A549 (cell line): Measurements from ENCODE around the gene EPC2. TPM values are rescaled to one million over a fixed set of nuclear protein-coding genes. Genes with fewer than 3 reads are reported as not detected.

Source experiments
- ATAC-seq, 2 experiments: fragments of 200-7000 bp in 1 of 2; fragments of >200 bp in 1 of 2; cut with Nextera tagmentation in 1 of 2; cut with Tn5 transposase in 1 of 2; 3 replicates each; pipeline versions ENCODE4 v1.8.0 to v1.9.1; 2018 to 2020; ENCODE audit warnings: mild to moderate bottlenecking in 1 of 2, moderate library complexity in 1 of 2
- CTCF ChIA-PET: fragments of 300-600 bp; sonication (Branson Sonifier 250); formaldehyde crosslinking; extraction: SDS; loops from one replicate; lab custom pipeline; 2021; ENCODE audit warnings: antibody characterized with exemption, inconsistent platforms; lab: Yijun Ruan, JAX
- POLR2A ChIA-PET: fragments of 350-600 bp; formaldehyde crosslinking; extraction: SDS; loops from one replicate; lab custom pipeline; 2021; ENCODE audit warnings: antibody characterized with exemption, inconsistent platforms; lab: Yijun Ruan, JAX
- DNase-seq, 2 experiments: peaks; one replicate each; pipeline versions ENCODE4 v3.0.0 to v3.0.0-alpha.2; 2011 to 2016; ENCODE audit warnings: low read depth in 1 of 2, low spot score in 1 of 2
- FAIRE-seq: peaks from 2 replicates; lab custom pipeline; 2011; peaks lifted over from hg19 to GRCh38; lab: Jason Lieb, UNC
- H3K27ac ChIP-seq, 2 experiments: fragments of >200 bp; sonication (Bioruptor Twin); formaldehyde crosslinking; 3 replicates each; pipeline ENCODE4 v1.5.1; 2016 to 2017
- H3K4me1 ChIP-seq: fragments of >200 bp; sonication (Bioruptor Twin); formaldehyde crosslinking; 3 replicates; pipeline ENCODE4 v1.6.1; 2016
- H3K4me2 ChIP-seq: fragments of >200 bp; sonication (Bioruptor Twin); formaldehyde crosslinking; 3 replicates; pipeline ENCODE4 v1.6.1; 2016
- H3K4me3 ChIP-seq: fragments of >200 bp; sonication (Bioruptor Twin); formaldehyde crosslinking; 3 replicates; pipeline ENCODE4 v1.5.1; 2016
- H3K9me3 ChIP-seq: fragments of >200 bp; sonication (Bioruptor Twin); formaldehyde crosslinking; 3 replicates; pipeline ENCODE4 v1.6.1; 2016
- BHLHE40 ChIP-seq: IDR thresholded peaks from 2 replicates; pipeline ENCODE4 v1.6.1; 2012; ENCODE audit warnings: low read depth, low read length, inconsistent platforms
- CBX2 ChIP-seq: fragments of 200-600 bp; sonication (generic); IDR thresholded peaks from 2 replicates; pipeline ENCODE4 v1.6.1; 2016; ENCODE audit warnings: low read depth, mild to moderate bottlenecking, borderline replicate concordance
- CHD2 ChIP-seq: fragments of 150-350 bp; IDR thresholded peaks from 2 replicates; pipeline ENCODE4 v1.6.1; 2014; ENCODE audit warnings: low read length; ENCODE audit not compliant: partially characterized antibody
- CHD4 ChIP-seq: fragments of 200-600 bp; sonication (generic); IDR thresholded peaks from 2 replicates; pipeline ENCODE4 v1.6.1; 2016; ENCODE audit warnings: antibody characterized with exemption, mild to moderate bottlenecking, borderline replicate concordance
- E2F6 ChIP-seq: IDR thresholded peaks from 2 replicates; pipeline ENCODE4 v1.6.1; 2012; ENCODE audit warnings: low read depth, borderline replicate concordance
- FOXS1 ChIP-seq: fragments of 250-450 bp; sonication (Bioruptor Pico); IDR thresholded peaks from 2 replicates; pipeline ENCODE4 v1.5.0; 2020; ENCODE audit warnings: mild to moderate bottlenecking, moderate library complexity
- HOXB13 ChIP-seq: fragments of 250-450 bp; sonication (Bioruptor Pico); IDR thresholded peaks from 2 replicates; pipeline ENCODE4 v1.5.0; 2020; ENCODE audit warnings: low read depth, mild to moderate bottlenecking, moderate library complexity
- HOXB5 ChIP-seq: fragments of 250-450 bp; sonication (Bioruptor Pico); IDR thresholded peaks from 2 replicates; pipeline ENCODE4 v1.5.0; 2020; ENCODE audit warnings: mild to moderate bottlenecking, moderate library complexity
- JUN ChIP-seq, 2 experiments: fragments of >200 bp; sonication (Bioruptor Twin); formaldehyde crosslinking; IDR thresholded peaks; 2 replicates in 1 of 2; 3 replicates in 1 of 2; pipeline ENCODE4 v1.6.1; 2016 to 2017
- KDM5A ChIP-seq: fragments of 200-600 bp; sonication (generic); IDR thresholded peaks from 2 replicates; pipeline ENCODE4 v1.6.1; 2016; ENCODE audit warnings: antibody characterized with exemption, mild to moderate bottlenecking
- MAFK ChIP-seq: fragments of 450-650 bp; IDR thresholded peaks from 2 replicates; pipeline ENCODE4 v1.6.1; 2014; ENCODE audit not compliant: partially characterized antibody
- MAZ ChIP-seq: fragments of 150-350 bp; IDR thresholded peaks from 2 replicates; pipeline ENCODE4 v1.6.1; 2014; ENCODE audit warnings: antibody characterized with exemption, low read depth, low read length, borderline replicate concordance
- NFE2L2 ChIP-seq: fragments of 150-350 bp; conservative IDR thresholded peaks from 2 replicates; pipeline ENCODE4 v1.6.1; 2014; ENCODE audit warnings: low read length
- PHF8 ChIP-seq: fragments of 200-600 bp; sonication (generic); IDR thresholded peaks from 2 replicates; pipeline ENCODE4 v1.6.1; 2016; ENCODE audit warnings: low read depth, mild to moderate bottlenecking, antibody characterized with exemption, moderate library complexity, borderline replicate concordance
- RAD21 ChIP-seq, 2 experiments: fragments of >200 bp in 1 of 2; sonication (Bioruptor Twin) in 1 of 2; formaldehyde crosslinking in 1 of 2; IDR thresholded peaks in 1 of 2; conservative IDR thresholded peaks in 1 of 2; 2 replicates in 1 of 2; 3 replicates in 1 of 2; pipeline ENCODE4 v1.6.1; 2012 to 2018; ENCODE audit warnings: inconsistent platforms in 1 of 2
- RARB ChIP-seq: fragments of 250-450 bp; sonication (Bioruptor Pico); IDR thresholded peaks from 2 replicates; pipeline ENCODE4 v1.8.0; 2021; ENCODE audit warnings: mild to moderate bottlenecking, moderate library complexity
- RCOR1 ChIP-seq: fragments of 150-350 bp; IDR thresholded peaks from 2 replicates; pipeline ENCODE4 v1.6.1; 2014; ENCODE audit warnings: antibody characterized with exemption, low read length, low read depth
- REST ChIP-seq: fragments of 200-600 bp; sonication (generic); IDR thresholded peaks from 2 replicates; pipeline ENCODE4 v1.6.1; 2016; ENCODE audit warnings: antibody characterized with exemption, mild to moderate bottlenecking, moderate library complexity
- RNF2 ChIP-seq: fragments of 200-600 bp; sonication (generic); IDR thresholded peaks from 2 replicates; pipeline ENCODE4 v1.6.1; 2016; ENCODE audit warnings: low read depth, mild to moderate bottlenecking, antibody characterized with exemption, moderate library complexity, borderline replicate concordance
- SREBF2 ChIP-seq: fragments of 450-650 bp; IDR thresholded peaks from 2 replicates; pipeline ENCODE4 v1.6.1; 2014; ENCODE audit warnings: mild to moderate bottlenecking, moderate library complexity
- ZC3H11A ChIP-seq: fragments of 450-650 bp; IDR thresholded peaks from 2 replicates; pipeline ENCODE4 v1.6.1; 2014; ENCODE audit warnings: antibody characterized with exemption, mild to moderate bottlenecking
- ZNF302 ChIP-seq: fragments of 250-450 bp; sonication (Bioruptor Pico); IDR thresholded peaks from 2 replicates; pipeline ENCODE4 v1.9.0; 2021; ENCODE audit warnings: inconsistent platforms, mild to moderate bottlenecking, moderate library complexity
- WGBS: methylation state at CpG from one replicate; pipeline ENCODE4 v1.1.6; 2017; ENCODE audit errors: missing lambda C conversion rate; 5-methylcytosine and 5-hydroxymethylcytosine counted together
- polyA plus RNA-seq, 4 experiments: library from polyadenylated mRNA; depleted of rRNA in 3 of 4; stranded (reverse); fragments of >200 nt; fragmentation: RNase III in 1 of 4; extraction: RNeasy Plus Mini Kit Qiagen cat#74134 plus additional on column Dnase treatment in 1 of 4; gene quantifications; 2 replicates in 3 of 4; 3 replicates in 1 of 4; pipeline ENCODE4 v1.2.3, GENCODE V29; 2011 to 2017

Gene EPC2
- polyA plus RNA-seq, 2 of the 4 experiments (the other 2 are of a cell fraction) = 8.8 to 23.0 TPM

- DNase-seq = no peak
- no peak for FAIRE-seq
- no peak overlapping the region for H3K4me2 ChIP-seq
- no peaks in the 10 kb centered on the region for H3K9me3 ChIP-seq
- TF ChIP-seq NFE2L2 (no peak), MAFK (peak; percentile 44)
- TF ChIP-seq, all 56 proteins: peak for 1
- Histone ChIP-seq H3K4me1 (peaks cover 11% of the 10 kb centered on the region), H3K4me3 (no peak overlapping the region), H3K27ac (no peak overlapping the region)
- ChIA-PET CTCF (interaction anchor here (0.6 kb wide), 1 partner anchor 1014 kb away, joined by 3 read pairs; no protein-coding TSS in a partner anchor), POLR2A (interaction anchor here (0.6 kb wide), 1 partner anchor 621 kb away, joined by 3 read pairs; the partner anchor contains the start of gene MBD5)
- 78% methylated on average over 2 of the region's 2 CpGs for WGBS
- no peak for ATAC-seq
These were observed 2.3 kb upstream of the EPC2 start for GRCh38 chr2:148642112-148642744.

GRCh38 chr2:148642891-148643416 is 1.6 kb upstream of the EPC2 start:
- ATAC-seq (no peak), FAIRE-seq (no peak)
- Histone ChIP-seq H3K4me1 (peaks cover 11% of the 10 kb centered on the region), H3K4me3 (no peak overlapping the region; the same call in 2 of the 3 replicates), H3K4me2 (peak overlapping the region; percentile 95)
- CTCF ChIA-PET = interaction anchor here (0.6 to 1.6 kb wide), 3 partner anchors 8 to 1015 kb away, joined by 3 read pairs; partner anchors contain the start of genes MBD5 and ORC4
- 19% methylated on average over 3 of the region's 3 CpGs for WGBS
- POLR2A ChIA-PET = no interaction called here
- no peak for TF ChIP-seq RCOR1
- TF ChIP-seq CHD2 = no peak
- no peak for TF ChIP-seq HOXB5 (CRISPR knock-in tag)
- TF ChIP-seq BHLHE40 = no peak
- TF ChIP-seq FOXS1 = no peak
- TF ChIP-seq E2F6 = no peak
- no peak for TF ChIP-seq CHD4
- TF ChIP-seq NFE2L2 = no peak
- TF ChIP-seq CBX2 = no peak
- TF ChIP-seq REST = no peak
- no peak for TF ChIP-seq JUN (IDR thresholded peaks at IDR 0.05)
- TF ChIP-seq PHF8 = no peak
- no peak for TF ChIP-seq RAD21 (conservative IDR thresholded peaks at IDR 0.05 in 1 of 2, IDR thresholded peaks at IDR 0.05 in 1 of 2)
- TF ChIP-seq ZNF302 (CRISPR knock-in tag) = no peak
- TF ChIP-seq, all 56 proteins: peak for 0
- H3K9me3 ChIP-seq = no peaks in the 10 kb centered on the region
- peak in 1 of 2 experiments; percentile 9 for DNase-seq
- no peak overlapping the region; a peak in 1 of 6 replicates for H3K27ac ChIP-seq

DNA sequence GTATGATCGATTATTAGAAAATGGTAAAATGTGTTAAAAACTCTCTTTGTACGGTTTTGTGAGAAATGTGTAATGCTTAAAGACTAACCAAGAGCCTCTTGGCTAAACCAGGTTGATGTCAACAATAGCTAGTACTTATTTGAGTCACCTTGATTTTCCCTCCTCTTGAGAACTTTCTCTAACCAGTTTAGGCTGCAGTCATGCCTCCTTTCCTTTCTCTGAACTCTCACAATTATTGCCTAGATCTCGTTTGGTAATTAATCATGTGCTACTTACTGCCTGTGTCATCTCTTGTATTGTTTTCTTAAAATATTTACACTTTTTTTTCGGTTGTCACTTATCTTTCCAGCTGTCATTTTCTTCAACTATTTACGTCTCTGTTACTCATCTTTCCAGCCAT is 1.1 kb upstream of the EPC2 start:
- no peaks in the 10 kb centered on the region for H3K9me3 ChIP-seq
- ATAC-seq (no peak), FAIRE-seq (no peak), DNase-seq (no peak)
- H3K27ac ChIP-seq = no peak overlapping the region; a peak in 1 of 6 replicates
- H3K4me2 ChIP-seq = peak overlapping the region; percentile 95
- H3K4me1 ChIP-seq = peaks cover 11% of the 10 kb centered on the region
- POLR2A ChIA-PET = no interaction called here
- H3K4me3 ChIP-seq = peak overlapping the region; percentile 79
- WGBS = 4% methylated on average over 5 of the region's 5 CpGs
- CTCF ChIA-PET = interaction anchor here (1.6 kb wide), 1 partner anchor 9 kb away, joined by 3 read pairs; no protein-coding TSS in a partner anchor
- TF ChIP-seq RARB (CRISPR knock-in tag) (no peak), HOXB13 (CRISPR knock-in tag) (no peak), RAD21 (conservative IDR thresholded peaks at IDR 0.05 in 1 of 2, IDR thresholded peaks at IDR 0.05 in 1 of 2) (no peak), RNF2 (no peak), MAZ (no peak), HOXB5 (CRISPR knock-in tag) (no peak), SREBF2 (no peak), KDM5A (no peak), ZC3H11A (no peak), ZNF302 (CRISPR knock-in tag) (no peak)
